HL-60 (cell line): Measurements from ENCODE around the gene NOXA1.
"Not testable (repeated sequence)": the region's sequence is repeated elsewhere in the genome, so short reads cannot be mapped to it uniquely, and the experiment has no call there.

Experiments
- DNase-seq, 2 experiments: peaks; one replicate each; pipeline ENCODE4 v3.0.0-alpha.2; 2010 to 2020; ENCODE audit warnings: low read depth in 1 of 2, low spot score in 1 of 2
- H3K27ac ChIP-seq: fragments of 250-450 bp; sonication (Bioruptor Pico); replicated peaks from 2 replicates; pipeline ENCODE4 v1.5.1; 2020; ENCODE audit warnings: mild to moderate bottlenecking, moderate library complexity
- H3K27me3 ChIP-seq: fragments of 250-450 bp; sonication (Bioruptor Pico); 2 replicates; pipeline ENCODE4 v1.5.1; 2021; ENCODE audit warnings: mild to moderate bottlenecking, moderate library complexity; ENCODE audit not compliant: insufficient read depth, poor library complexity, severe bottlenecking
- H3K4me3 ChIP-seq: replicated peaks from 2 replicates; pipeline ENCODE4 v1.5.1; 2011; ENCODE audit warnings: mild to moderate bottlenecking, control low read depth, low read length; ENCODE audit not compliant: insufficient read depth
- CTCF ChIP-seq: IDR thresholded peaks from one replicate; pipeline ENCODE4 v1.5.1; 2011; ENCODE audit warnings: low read length, control low read depth, inconsistent platforms; ENCODE audit not compliant: insufficient read depth
- GABPA ChIP-seq: IDR thresholded peaks from 2 replicates; pipeline ENCODE4 v1.6.1; 2012; ENCODE audit warnings: low read depth
- POLR2AphosphoS5 ChIP-seq: IDR thresholded peaks from 2 replicates; pipeline ENCODE4 v1.6.1; 2012; ENCODE audit warnings: low read depth
- REST ChIP-seq: IDR thresholded peaks from 2 replicates; pipeline ENCODE4 v1.6.1; 2012; ENCODE audit warnings: low read depth; ENCODE audit not compliant: insufficient replicate concordance
- SPI1 ChIP-seq: IDR thresholded peaks from 2 replicates; pipeline ENCODE4 v1.6.1; 2012; ENCODE audit warnings: low read depth, mild to moderate bottlenecking, borderline replicate concordance

Gene NOXA1

GRCh38 chr9:137464291-137464999 is 41.3 kb downstream of the NOXA1 start:
- Histone ChIP-seq H3K4me3 (no peak overlapping the region), H3K27me3 (no peaks in the 10 kb centered on the region), H3K27ac (no peak overlapping the region)
- TF ChIP-seq POLR2AphosphoS5 (no peak), SPI1 (no peak), GABPA (no peak), REST (no peak), CTCF (no peak)
- DNase-seq = no peak

GRCh38 chr9:137465000-137465719 is 42.0 kb downstream of the NOXA1 start:
- TF ChIP-seq POLR2AphosphoS5 = no peak
- TF ChIP-seq GABPA = no peak
- TF ChIP-seq REST = no peak
- H3K4me3 ChIP-seq = no peak overlapping the region
- no peak overlapping the region for H3K27ac ChIP-seq
- no peaks in the 10 kb centered on the region for H3K27me3 ChIP-seq
- no peak for DNase-seq

- Histone ChIP-seq H3K27me3 (no peaks in the 10 kb centered on the region), H3K27ac (no peak overlapping the region), H3K4me3 (no peak overlapping the region)
- no peak for DNase-seq
- TF ChIP-seq GABPA = no peak
- TF ChIP-seq POLR2AphosphoS5 = no peak
- no peak for TF ChIP-seq CTCF
- TF ChIP-seq SPI1 = no peak
- no peak for TF ChIP-seq REST
Measured at GRCh38 chr9:137465720-137466388, 42.7 kb downstream of the NOXA1 start.

GRCh38 chr9:137466389-137467085 is 43.3 kb downstream of the NOXA1 start:
- not testable (repeated sequence) for H3K4me3 ChIP-seq, H3K27me3 ChIP-seq, DNase-seq, H3K27ac ChIP-seq
